ENCODE measurements around the gene MORC4. TPM values are rescaled to one million over a fixed set of nuclear protein-coding genes. Genes with fewer than 3 reads are reported as not detected.
A peak's percentile ranks its signal among the peaks of the same experiment; 100 is the strongest.

Gene MORC4
- total and polyA plus RNA-seq, 4 donors = 4.5 to 25.3 (median 11.6) TPM

DNA sequence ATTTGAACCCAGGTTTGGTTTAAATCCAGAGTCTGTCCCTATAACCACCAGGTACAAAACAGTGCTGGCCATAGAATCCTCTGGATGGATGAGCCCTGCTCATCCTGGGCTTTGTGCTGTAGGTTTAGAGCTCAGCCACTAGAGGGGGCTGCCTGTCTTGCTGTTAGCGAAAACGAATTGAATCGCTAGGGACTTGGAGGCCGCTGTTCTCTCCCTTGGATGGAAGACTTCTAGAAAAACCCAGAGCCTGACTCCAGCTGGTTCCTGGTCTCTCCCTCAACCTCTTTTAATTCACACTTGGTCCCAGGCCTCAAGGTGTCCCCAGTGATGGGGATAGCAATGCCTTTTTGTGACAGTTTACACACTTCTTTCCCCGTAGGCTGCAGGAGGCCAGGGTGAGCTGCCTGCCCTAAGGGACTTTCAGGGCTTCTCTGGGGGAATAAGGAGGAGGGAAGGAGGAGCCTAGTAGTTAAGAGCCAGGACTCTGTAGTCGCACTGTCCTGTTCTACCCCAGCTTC, 105.6 kb downstream of the MORC4 start:
- TF ChIP-seq, protein P1, sequence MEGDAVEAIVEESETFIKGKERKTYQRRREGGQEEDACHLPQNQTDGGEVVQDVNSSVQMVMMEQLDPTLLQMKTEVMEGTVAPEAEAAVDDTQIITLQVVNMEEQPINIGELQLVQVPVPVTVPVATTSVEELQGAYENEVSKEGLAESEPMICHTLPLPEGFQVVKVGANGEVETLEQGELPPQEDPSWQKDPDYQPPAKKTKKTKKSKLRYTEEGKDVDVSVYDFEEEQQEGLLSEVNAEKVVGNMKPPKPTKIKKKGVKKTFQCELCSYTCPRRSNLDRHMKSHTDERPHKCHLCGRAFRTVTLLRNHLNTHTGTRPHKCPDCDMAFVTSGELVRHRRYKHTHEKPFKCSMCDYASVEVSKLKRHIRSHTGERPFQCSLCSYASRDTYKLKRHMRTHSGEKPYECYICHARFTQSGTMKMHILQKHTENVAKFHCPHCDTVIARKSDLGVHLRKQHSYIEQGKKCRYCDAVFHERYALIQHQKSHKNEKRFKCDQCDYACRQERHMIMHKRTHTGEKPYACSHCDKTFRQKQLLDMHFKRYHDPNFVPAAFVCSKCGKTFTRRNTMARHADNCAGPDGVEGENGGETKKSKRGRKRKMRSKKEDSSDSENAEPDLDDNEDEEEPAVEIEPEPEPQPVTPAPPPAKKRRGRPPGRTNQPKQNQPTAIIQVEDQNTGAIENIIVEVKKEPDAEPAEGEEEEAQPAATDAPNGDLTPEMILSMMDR (IDR thresholded peaks at IDR 0.05; ENCODE audit: control extremely low read depth, extremely low read depth) = peak; percentile 69
- 19 to 34% methylated on average over 6 of the region's 6 CpGs for WGBS, 2 donors
- Histone ChIP-seq H3K4me1 (ENCODE audit: control insufficient read depth in 5 of 5, insufficient read depth in 5 of 5, low read length in 5 of 5) (no peaks in the 10 kb centered on the region), H3K9me3 (ENCODE audit: control insufficient read depth in 4 of 4, insufficient read depth in 3 of 4, low read length in 3 of 4) (peaks cover 0 to 2% (median 0%) of the 10 kb centered on the region in 4 donors), H3K27me3 (ENCODE audit: control insufficient read depth in 3 of 3, insufficient read depth in 3 of 3, low read length in 2 of 3) (peaks cover 4 to 26% (median 7%) of the 10 kb centered on the region in 3 donors), H3K27ac (ENCODE audit: low read depth in 1 of 2, low read length in 1 of 2) (no peak overlapping the region), H3K4me3 (no peak overlapping the region), H3K36me3 (ENCODE audit: control insufficient read depth in 4 of 4, insufficient read depth in 4 of 4, low read length in 4 of 4) (no peaks in the 10 kb centered on the region), H3K9ac (ENCODE audit: insufficient read depth in 1 of 2, low read length in 2 of 2) (no peak overlapping the region)
- peak; percentile 60 to 77 (median 62) for DNase-seq
- peak; percentile 79 for ATAC-seq (ENCODE audit: insufficient read depth, low FRiP score)

DNA sequence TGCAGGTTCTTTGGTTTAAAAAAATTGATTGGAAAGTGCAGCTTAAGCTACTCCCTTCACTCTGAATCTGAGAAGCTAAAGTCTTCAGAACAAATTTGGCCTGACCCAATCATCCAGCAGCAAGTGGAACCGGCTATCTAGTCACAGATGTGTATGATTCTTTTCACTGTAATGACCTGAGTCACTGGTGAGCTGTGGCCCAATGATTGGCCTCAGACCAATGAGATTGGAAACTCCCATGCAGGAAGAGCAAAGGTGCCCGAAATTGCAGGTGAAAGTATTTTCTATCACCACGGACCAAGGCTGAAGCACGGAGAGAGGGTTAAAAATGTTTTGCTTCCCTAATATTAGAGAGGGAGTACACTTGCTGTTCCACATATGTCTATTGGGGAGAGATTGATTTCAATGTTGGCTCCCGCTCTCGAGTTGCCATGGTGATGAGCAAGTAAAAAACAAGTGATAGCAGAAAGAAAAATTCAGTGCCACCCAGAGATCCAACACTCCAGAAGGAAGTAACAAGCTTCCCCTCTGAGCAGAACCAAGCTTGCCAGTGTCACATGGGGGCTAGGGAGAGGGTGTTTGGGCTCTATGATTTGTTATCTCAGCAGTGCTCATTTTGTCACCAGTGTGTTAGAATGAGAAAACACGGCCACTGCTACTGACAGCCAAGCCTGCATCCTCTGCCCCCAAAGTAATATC, 108.1 kb downstream of the MORC4 start:
- Histone ChIP-seq H3K36me3 (ENCODE audit: control insufficient read depth in 4 of 4, insufficient read depth in 4 of 4, low read length in 4 of 4) (no peaks in the 10 kb centered on the region), H3K9ac (ENCODE audit: insufficient read depth in 1 of 2, low read length in 2 of 2) (no peak overlapping the region), H3K27me3 (ENCODE audit: control insufficient read depth in 3 of 3, insufficient read depth in 3 of 3, low read length in 2 of 3) (peaks cover 4 to 24% (median 7%) of the 10 kb centered on the region in 3 donors), H3K9me3 (ENCODE audit: control insufficient read depth in 4 of 4, insufficient read depth in 3 of 4, low read length in 3 of 4) (peaks cover 0 to 2% (median 0%) of the 10 kb centered on the region in 4 donors), H3K4me1 (ENCODE audit: control insufficient read depth in 5 of 5, insufficient read depth in 5 of 5, low read length in 5 of 5) (no peaks in the 10 kb centered on the region), H3K4me3 (no peak overlapping the region), H3K27ac (ENCODE audit: low read depth in 1 of 2, low read length in 1 of 2) (no peak overlapping the region)
- TF ChIP-seq, protein P1 (IDR thresholded peaks at IDR 0.05; ENCODE audit: control extremely low read depth, extremely low read depth) = no peak
- WGBS, 2 donors = 60 to 77% methylated on average over 7 of the region's 7 CpGs
- DNase-seq = no peak
- ATAC-seq (ENCODE audit: insufficient read depth, low FRiP score) = no peak

Other genes with a start within 250 kb of the MORC4 start
- gene TBC1D8B, start 197.5 kb downstream of the MORC4 start, total RNA-seq = 10 to 100 TPM in 1 of 2 donors, 1 to 10 TPM in 1; 5.6 to 20.2 TPM
- gene TBC1D8B, start 197.5 kb downstream of the MORC4 start, polyA plus RNA-seq = 1 to 10 TPM; 2.2 to 2.9 TPM
- gene RIPPLY1, start 96.9 kb downstream of the MORC4 start, total RNA-seq = not detected
- gene RIPPLY1, start 96.9 kb downstream of the MORC4 start, polyA plus RNA-seq = not detected
- under 1 TPM; 0.28 to 0.46 TPM for gene CLDN2, start 79.8 kb downstream of the MORC4 start, total RNA-seq
- gene CLDN2, start 79.8 kb downstream of the MORC4 start, polyA plus RNA-seq = under 1 TPM in 1 of 2 donors, not detected in 1; 0.07 TPM
- gene RBM41, start 118.6 kb upstream of the MORC4 start, total RNA-seq = 10 to 100 TPM; 13.5 to 30.6 TPM
- 1 to 10 TPM; 3.8 to 4.9 TPM for gene RBM41, start 118.6 kb upstream of the MORC4 start, polyA plus RNA-seq
- 10 to 100 TPM in 1 of 2 donors, 1 to 10 TPM in 1; 6.5 to 13.6 TPM for gene NUP62CL, start 206.2 kb upstream of the MORC4 start, total RNA-seq
- 1 to 10 TPM; 2.5 to 3.0 TPM for gene NUP62CL, start 206.2 kb upstream of the MORC4 start, polyA plus RNA-seq
- gene DNAAF6, start 206.4 kb upstream of the MORC4 start, total RNA-seq = 1 to 10 TPM; 3.3 to 4.9 TPM
- 1 to 10 TPM; 1.7 to 2.7 TPM for gene DNAAF6, start 206.4 kb upstream of the MORC4 start, polyA plus RNA-seq